IPS-NIHi7 (cell line): ENCODE measurements around the gene S100A13.

Experiments
- DNase-seq: peaks from one replicate; pipeline ENCODE4 v3.0.0; 2012; ENCODE audit warnings: mixed read lengths; ENCODE audit errors: extremely low spot score

Gene S100A13

DNA sequence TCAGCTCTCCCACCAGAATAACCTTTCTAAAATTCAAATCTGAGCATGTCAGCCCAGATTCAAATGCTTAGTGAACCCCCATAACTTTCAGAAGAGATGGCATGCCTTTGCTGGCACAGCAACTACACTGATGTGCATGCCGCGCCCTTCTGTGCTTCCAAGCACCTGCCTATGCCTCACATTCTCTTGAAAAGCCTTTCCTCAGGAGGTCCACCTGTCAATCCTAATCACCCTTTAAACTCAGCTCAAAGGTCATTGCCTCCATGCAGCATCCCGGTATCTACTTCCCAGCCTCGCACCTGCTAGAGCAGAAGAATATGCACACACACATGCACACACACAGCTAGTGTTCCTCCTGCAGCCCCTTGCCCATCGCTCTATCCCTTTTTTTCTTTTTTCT lies 56.4 kb downstream of the S100A13 start:
- no peak for DNase-seq

DNA sequence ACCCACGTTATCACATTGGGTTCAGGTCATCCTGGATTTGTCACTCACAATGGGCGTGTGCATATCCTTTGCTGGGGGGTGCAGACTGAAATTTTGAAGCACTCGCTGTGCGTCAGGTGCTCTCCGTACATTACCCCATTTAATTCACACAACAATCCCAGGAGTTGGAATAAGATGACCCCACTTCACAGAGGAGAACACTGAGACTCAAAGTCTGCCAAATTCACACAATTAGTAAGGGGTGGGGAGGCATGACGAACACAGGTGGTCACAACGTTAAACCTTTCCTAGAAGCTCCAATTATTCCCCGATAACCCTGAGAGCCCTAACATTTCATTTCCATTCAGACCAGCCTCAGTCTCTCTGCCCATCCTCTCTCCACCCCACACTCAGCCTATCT lies 57.8 kb downstream of the S100A13 start:
- DNase-seq, result no peak
